NT2/D1 (cell line): ENCODE data around the gene PPP1R14D.

Experiments
- DNase-seq: peaks from one replicate; pipeline ENCODE4 v3.0.0-alpha.2; 2011; ENCODE audit warnings: low read depth, low spot score
- H3K27me3 ChIP-seq: 2 replicates; pipeline ENCODE4 v1.6.0; 2011; ENCODE audit warnings: mild to moderate bottlenecking; ENCODE audit not compliant: insufficient read length, insufficient read depth
- H3K36me3 ChIP-seq: 2 replicates; pipeline ENCODE4 v1.6.1; 2011; ENCODE audit warnings: mild to moderate bottlenecking, low read length, mixed read lengths; ENCODE audit not compliant: insufficient read depth, insufficient read length
- H3K4me1 ChIP-seq: 2 replicates; pipeline ENCODE4 v1.5.1; 2011; ENCODE audit not compliant: insufficient read depth, insufficient read length
- H3K4me3 ChIP-seq: 2 replicates; pipeline ENCODE4 v1.5.1; 2011; ENCODE audit warnings: low read depth; ENCODE audit not compliant: insufficient read length
- H3K9ac ChIP-seq: 2 replicates; pipeline ENCODE4 v1.6.0; 2011; ENCODE audit warnings: low read depth; ENCODE audit not compliant: insufficient read length
- H3K9me3 ChIP-seq: 2 replicates; pipeline ENCODE4 v1.5.1; 2011; ENCODE audit warnings: mild to moderate bottlenecking, low read length; ENCODE audit not compliant: insufficient read depth
- SUZ12 ChIP-seq: IDR thresholded peaks from 2 replicates; pipeline ENCODE4 v1.6.1; 2011; ENCODE audit not compliant: insufficient read length, insufficient read depth; ENCODE audit errors: extremely low read depth
- YY1 ChIP-seq: IDR thresholded peaks from 2 replicates; pipeline ENCODE4 v1.6.1; 2011; ENCODE audit not compliant: insufficient read length, insufficient read depth
- ZNF274 ChIP-seq: IDR thresholded peaks from 2 replicates; pipeline ENCODE4 v1.6.1; 2011; ENCODE audit warnings: mild to moderate bottlenecking, low read depth, low read length

PPP1R14D gene

GRCh38 chr15:40847223-40847961 lies 18.9 kb upstream of the PPP1R14D start:
- Histone ChIP-seq H3K27me3 (peaks cover 23% of the 10 kb centered on the region), H3K9me3 (no peaks in the 10 kb centered on the region), H3K9ac (no peak overlapping the region), H3K36me3 (peaks cover 6% of the 10 kb centered on the region), H3K4me3 (no peak overlapping the region), H3K4me1 (peaks cover 18% of the 10 kb centered on the region)
- DNase-seq = peak; percentile 36
- no peak for TF ChIP-seq SUZ12
- no peak for TF ChIP-seq ZNF274
- TF ChIP-seq YY1 = no peak

- TF ChIP-seq YY1 (no peak), ZNF274 (no peak), SUZ12 (no peak)
- DNase-seq = no peak
- Histone ChIP-seq H3K9ac (no peak overlapping the region), H3K9me3 (no peaks in the 10 kb centered on the region), H3K27me3 (peaks cover 28% of the 10 kb centered on the region), H3K36me3 (peaks cover 6% of the 10 kb centered on the region), H3K4me1 (peaks cover 18% of the 10 kb centered on the region), H3K4me3 (no peak overlapping the region)
Observed at GRCh38 chr15:40846841-40847222, 18.3 kb upstream of the PPP1R14D start.

- H3K9me3 ChIP-seq = no peaks in the 10 kb centered on the region
- H3K4me3 ChIP-seq = no peak overlapping the region
- DNase-seq = peak; percentile 39
- TF ChIP-seq SUZ12 (no peak), ZNF274 (no peak), YY1 (no peak)
- peaks cover 5% of the 10 kb centered on the region for H3K36me3 ChIP-seq
- H3K27me3 ChIP-seq = peaks cover 32% of the 10 kb centered on the region
- peaks cover 18% of the 10 kb centered on the region for H3K4me1 ChIP-seq
- H3K9ac ChIP-seq = no peak overlapping the region
Observed at GRCh38 chr15:40845511-40846284, 17.2 kb upstream of the PPP1R14D start.

GRCh38 chr15:40845036-40845435 lies 16.5 kb upstream of the PPP1R14D start:
- TF ChIP-seq YY1 = no peak
- TF ChIP-seq ZNF274 = no peak
- no peak for TF ChIP-seq SUZ12
- H3K4me3 ChIP-seq = peak overlapping the region; percentile 67
- H3K9me3 ChIP-seq = no peaks in the 10 kb centered on the region
- H3K4me1 ChIP-seq = peaks cover 18% of the 10 kb centered on the region
- H3K27me3 ChIP-seq = peaks cover 32% of the 10 kb centered on the region
- DNase-seq = no peak
- H3K9ac ChIP-seq = peak overlapping the region; percentile 80
- H3K36me3 ChIP-seq = no peaks in the 10 kb centered on the region

GRCh38 chr15:40844696-40845030 lies 16.2 kb upstream of the PPP1R14D start:
- Histone ChIP-seq H3K27me3 (peaks cover 32% of the 10 kb centered on the region), H3K9me3 (no peaks in the 10 kb centered on the region), H3K4me3 (peak overlapping the region; percentile 67), H3K4me1 (peaks cover 18% of the 10 kb centered on the region), H3K9ac (peak overlapping the region; percentile 80), H3K36me3 (no peaks in the 10 kb centered on the region)
- TF ChIP-seq YY1 = no peak
- TF ChIP-seq ZNF274 = no peak
- no peak for TF ChIP-seq SUZ12
- no peak for DNase-seq

- TF ChIP-seq SUZ12 (no peak), ZNF274 (no peak), YY1 (no peak)
- H3K4me3 ChIP-seq = peak within 1 kb of the TSS; percentile 67
- no peak for DNase-seq
- peaks cover 32% of the 10 kb centered on the region for H3K27me3 ChIP-seq
- peaks cover 18% of the 10 kb centered on the region for H3K4me1 ChIP-seq
- H3K36me3 ChIP-seq = no peaks in the 10 kb centered on the region
- H3K9me3 ChIP-seq = no peaks in the 10 kb centered on the region
- peak within 1 kb of the TSS; percentile 80 for H3K9ac ChIP-seq
Observed at GRCh38 chr15:40843885-40844695, 15.6 kb upstream of the PPP1R14D start, which contains the start of gene SPINT1. TSS of gene SPINT1 (plus strand) at chr15:40844048. CDS start at chr15:40844555, 507 bp downstream.

GRCh38 chr15:40843261-40843884 lies 14.9 kb upstream of the PPP1R14D start:
- peak overlapping the region; percentile 80 for H3K9ac ChIP-seq
- TF ChIP-seq SUZ12 = no peak
- TF ChIP-seq YY1 = no peak
- TF ChIP-seq ZNF274 = no peak
- H3K9me3 ChIP-seq = no peaks in the 10 kb centered on the region
- no peaks in the 10 kb centered on the region for H3K36me3 ChIP-seq
- DNase-seq = no peak
- peaks cover 32% of the 10 kb centered on the region for H3K27me3 ChIP-seq
- H3K4me1 ChIP-seq = peaks cover 18% of the 10 kb centered on the region
- H3K4me3 ChIP-seq = peak overlapping the region; percentile 67
